ENCODE results near the gene FOLR1.

FOLR1 gene

GRCh38 chr11:72224564-72225410, 32.8 kb downstream of the FOLR1 start, which contains the start of gene INPPL1:
TSS of gene INPPL1 (plus strand) at chr11:72224767. CDS start at chr11:72224985, 218 bp downstream.
- peak in 5 of 6 experiments; percentile 10 to 40 (median 16) for DNase-seq

GRCh38 chr11:72225411-72225951, 33.5 kb downstream of the FOLR1 start:
- peak in 3 of 6 experiments; percentile 30 to 39 (median 37) for DNase-seq

- no peak for DNase-seq
Observed at GRCh38 chr11:72226701-72227100, 34.8 kb downstream of the FOLR1 start.

GRCh38 chr11:72227316-72228228, 35.6 kb downstream of the FOLR1 start:
- no peak for DNase-seq

GRCh38 chr11:72228229-72228843, 36.4 kb downstream of the FOLR1 start:
- no peak for DNase-seq

GRCh38 chr11:72228844-72229231, 36.9 kb downstream of the FOLR1 start:
- no peak for DNase-seq

GRCh38 chr11:72229336-72229924, 37.5 kb downstream of the FOLR1 start:
- DNase-seq, result no peak

GRCh38 chr11:72229925-72230763, 38.2 kb downstream of the FOLR1 start:
- no peak for DNase-seq

- no peak for DNase-seq
Observed at GRCh38 chr11:72230764-72231365, 38.9 kb downstream of the FOLR1 start.

- no peak for DNase-seq
Observed at GRCh38 chr11:72231396-72232259, 39.7 kb downstream of the FOLR1 start.

GRCh38 chr11:72232260-72233055, 40.5 kb downstream of the FOLR1 start:
- no peak for DNase-seq

GRCh38 chr11:72233056-72233772, 41.3 kb downstream of the FOLR1 start:
- DNase-seq, result no peak

GRCh38 chr11:72233773-72234513, 42.0 kb downstream of the FOLR1 start:
- DNase-seq, result no peak

- no peak for DNase-seq
Observed at GRCh38 chr11:72234514-72234830, 42.5 kb downstream of the FOLR1 start.

- DNase-seq, result no peak
Observed at GRCh38 chr11:72234920-72235319, 43.0 kb downstream of the FOLR1 start.

GRCh38 chr11:72235351-72236057, 43.6 kb downstream of the FOLR1 start:
- DNase-seq, result no peak

GRCh38 chr11:72236083-72236697, 44.2 kb downstream of the FOLR1 start:
- DNase-seq, result no peak

Measured in stimulated activated naive CD4-positive, alpha-beta T cell (primary cell).